PC-9 (cell line): ENCODE results near the gene GPR152.

ENCODE experiments used
- EZH2 ChIP-seq: fragments of 200-600 bp; sonication (generic); IDR thresholded peaks from 2 replicates; pipeline ENCODE4 v1.8.0; 2017; ENCODE audit warnings: antibody characterized with exemption, low read depth
- TF ChIP-seq, protein P1 (sequence below): fragments of 200-600 bp; sonication (generic); conservative IDR thresholded peaks from 2 replicates; pipeline ENCODE4 v1.6.1; 2017; ENCODE audit warnings: mixed run types, antibody characterized with exemption, mild to moderate bottlenecking, moderate library complexity

DNA sequence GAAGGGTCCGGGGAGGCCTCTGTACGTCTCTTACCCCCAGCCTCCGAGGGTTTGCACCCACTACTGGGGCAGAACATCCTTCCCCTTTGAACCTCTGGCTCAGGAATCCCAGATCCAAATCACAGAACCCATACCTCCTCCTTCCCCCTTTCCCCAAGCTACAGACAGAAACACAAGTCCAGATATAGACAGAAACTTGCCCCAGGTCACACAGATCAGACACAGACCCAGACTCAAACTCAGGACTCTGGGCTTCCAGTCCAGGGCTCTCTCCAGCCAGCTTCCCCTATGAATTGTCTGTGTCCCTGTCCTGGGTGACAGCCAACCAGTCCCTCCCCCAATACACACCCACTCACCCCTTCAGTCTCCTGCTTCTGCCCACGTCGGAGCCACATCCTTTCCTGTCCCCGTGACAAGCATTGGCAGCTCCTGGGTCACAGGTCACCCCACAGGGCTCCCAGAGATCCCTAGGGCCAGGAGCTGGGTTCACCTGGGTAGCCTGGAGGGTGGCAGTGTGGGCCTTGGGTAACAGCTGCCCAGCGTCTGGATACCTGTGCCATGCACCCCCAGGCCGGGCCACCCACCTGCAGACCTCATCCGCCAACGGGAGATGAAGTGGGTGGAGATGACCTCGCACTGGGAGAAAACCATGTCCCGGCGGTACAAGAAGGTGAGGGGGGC lies 47.9 kb downstream of the GPR152 start:
- TF ChIP-seq, protein P1, sequence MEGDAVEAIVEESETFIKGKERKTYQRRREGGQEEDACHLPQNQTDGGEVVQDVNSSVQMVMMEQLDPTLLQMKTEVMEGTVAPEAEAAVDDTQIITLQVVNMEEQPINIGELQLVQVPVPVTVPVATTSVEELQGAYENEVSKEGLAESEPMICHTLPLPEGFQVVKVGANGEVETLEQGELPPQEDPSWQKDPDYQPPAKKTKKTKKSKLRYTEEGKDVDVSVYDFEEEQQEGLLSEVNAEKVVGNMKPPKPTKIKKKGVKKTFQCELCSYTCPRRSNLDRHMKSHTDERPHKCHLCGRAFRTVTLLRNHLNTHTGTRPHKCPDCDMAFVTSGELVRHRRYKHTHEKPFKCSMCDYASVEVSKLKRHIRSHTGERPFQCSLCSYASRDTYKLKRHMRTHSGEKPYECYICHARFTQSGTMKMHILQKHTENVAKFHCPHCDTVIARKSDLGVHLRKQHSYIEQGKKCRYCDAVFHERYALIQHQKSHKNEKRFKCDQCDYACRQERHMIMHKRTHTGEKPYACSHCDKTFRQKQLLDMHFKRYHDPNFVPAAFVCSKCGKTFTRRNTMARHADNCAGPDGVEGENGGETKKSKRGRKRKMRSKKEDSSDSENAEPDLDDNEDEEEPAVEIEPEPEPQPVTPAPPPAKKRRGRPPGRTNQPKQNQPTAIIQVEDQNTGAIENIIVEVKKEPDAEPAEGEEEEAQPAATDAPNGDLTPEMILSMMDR, result no peak
- TF ChIP-seq EZH2, result no peak
